ENCODE results near the gene PKP1.

PKP1 gene

GRCh38 chr1:201379733-201380242 is 96.5 kb downstream of the PKP1 start:
- Histone ChIP-seq H3F3A (ENCODE audit: insufficient read depth) (no peaks in the 10 kb centered on the region), H3K36me3 (ENCODE audit: low read length) (no peaks in the 10 kb centered on the region), H3K79me2 (ENCODE audit: insufficient read depth, low read length) (no peaks in the 10 kb centered on the region), H3K9me3 (ENCODE audit: insufficient read depth, low read length) (no peaks in the 10 kb centered on the region), H3K4me2 (ENCODE audit: low read depth, low read length, poor library complexity, severe bottlenecking) (no peak overlapping the region), H3K27ac (ENCODE audit: low read depth, low read length) (no peak overlapping the region), H2AFZ (ENCODE audit: low read depth, low read length, severe bottlenecking) (no peak overlapping the region), H3K9me2 (replicated peaks; ENCODE audit: insufficient read depth, low read length) (no peaks in the 10 kb centered on the region), H3K27me3 (ENCODE audit: low read length) (no peaks in the 10 kb centered on the region), H4K20me1 (ENCODE audit: low read depth, low read length) (no peaks in the 10 kb centered on the region), H3K4me3 (ENCODE audit: insufficient read depth, low read length, poor library complexity, severe bottlenecking) (no peak overlapping the region), H3K9ac (ENCODE audit: low read length) (no peak overlapping the region)
- TF ChIP-seq CTCF (IDR thresholded peaks at IDR 0.05; ENCODE audit: insufficient read depth, low read length, poor library complexity, severe bottlenecking) (no peak), EZH2phosphoT487 (conservative IDR thresholded peaks at IDR 0.05; ENCODE audit: low read length) (no peak)

DNA sequence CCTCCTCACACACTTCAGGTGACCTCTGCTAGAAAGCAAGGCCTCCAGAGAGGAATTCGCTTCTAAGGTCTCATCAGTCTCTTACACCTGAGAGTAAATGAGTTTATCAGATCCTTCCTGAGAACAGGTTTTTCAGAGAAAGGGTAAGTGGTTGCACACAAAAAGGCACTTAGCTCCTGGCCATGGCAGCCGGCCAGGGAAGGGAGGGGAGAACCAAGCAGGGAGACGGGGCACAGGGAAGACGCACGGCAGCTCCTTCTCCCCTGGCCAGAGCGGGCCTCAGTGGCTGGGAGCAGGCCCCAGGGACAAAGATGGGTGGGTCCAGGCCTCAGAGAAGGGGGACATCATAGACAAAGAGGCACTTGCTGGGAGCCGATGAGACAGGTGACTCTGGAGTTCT is 97.8 kb downstream of the PKP1 start:
- Histone ChIP-seq H3K9me2 (replicated peaks; ENCODE audit: insufficient read depth, low read length) (no peaks in the 10 kb centered on the region), H3K27ac (ENCODE audit: low read depth, low read length) (no peak overlapping the region), H3K4me2 (ENCODE audit: low read depth, low read length, poor library complexity, severe bottlenecking) (no peak overlapping the region), H3K9me3 (ENCODE audit: insufficient read depth, low read length) (no peaks in the 10 kb centered on the region), H2AFZ (ENCODE audit: low read depth, low read length, severe bottlenecking) (no peak overlapping the region), H3K36me3 (ENCODE audit: low read length) (no peaks in the 10 kb centered on the region), H3K9ac (ENCODE audit: low read length) (no peak overlapping the region), H3F3A (ENCODE audit: insufficient read depth) (no peaks in the 10 kb centered on the region), H3K4me3 (ENCODE audit: insufficient read depth, low read length, poor library complexity, severe bottlenecking) (no peak overlapping the region), H3K27me3 (ENCODE audit: low read length) (no peaks in the 10 kb centered on the region), H4K20me1 (ENCODE audit: low read depth, low read length) (no peaks in the 10 kb centered on the region), H3K79me2 (ENCODE audit: insufficient read depth, low read length) (no peaks in the 10 kb centered on the region)
- TF ChIP-seq EZH2phosphoT487 (conservative IDR thresholded peaks at IDR 0.05; ENCODE audit: low read length) (no peak), CTCF (IDR thresholded peaks at IDR 0.05; ENCODE audit: insufficient read depth, low read length, poor library complexity, severe bottlenecking) (no peak)
